ENCODE results near the gene ITIH2. TPM values are rescaled to one million over a fixed set of nuclear protein-coding genes. Genes with fewer than 3 reads are reported as not detected.
A peak's percentile ranks its signal among the peaks of the same experiment; 100 is the strongest.
"Not testable (repeated sequence)": the region's sequence is repeated elsewhere in the genome, so short reads cannot be mapped to it uniquely, and the experiment has no call there.

Gene ITIH2
- total RNA-seq, 1 donor from 2014 or later, result 1.1 TPM

- peak; percentile 20 for DNase-seq (ENCODE audit: low spot score)
These were observed 5.7 kb upstream of the ITIH2 start for GRCh38 chr10:7697426-7697825.

- DNase-seq (ENCODE audit: low spot score), result peak; percentile 21
These were observed 2.5 kb upstream of the ITIH2 start for GRCh38 chr10:7700577-7701125.

DNA sequence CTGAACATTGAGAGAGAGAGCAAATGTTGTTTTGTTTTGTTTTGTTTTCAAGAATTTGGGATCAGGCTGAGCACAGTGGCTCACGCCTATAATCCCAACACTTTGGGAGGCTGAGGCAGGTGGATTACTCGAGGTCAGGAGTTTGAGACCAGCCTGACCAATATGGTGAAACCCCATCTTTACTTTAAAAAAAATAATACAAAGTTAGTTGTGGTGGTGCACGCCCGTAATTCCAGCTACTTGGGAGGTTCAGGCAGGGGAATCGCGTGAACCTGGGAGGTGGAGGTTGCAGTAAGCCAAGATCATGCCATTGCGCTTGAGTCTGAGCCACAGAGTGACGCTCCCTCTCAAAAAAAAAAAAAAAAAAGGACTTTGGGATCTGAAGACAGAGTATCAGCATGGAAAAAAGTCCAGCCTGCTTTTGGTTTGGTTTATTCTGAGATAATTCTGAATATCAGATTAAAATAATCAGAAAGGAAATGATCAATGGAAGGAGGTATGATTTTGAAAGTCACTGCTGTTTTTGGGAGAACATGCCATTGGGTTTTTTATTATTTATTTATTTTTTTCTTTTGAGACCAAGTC is 1.9 kb upstream of the ITIH2 start:
- DNase-seq (ENCODE audit: low spot score), result no peak

- no peak for DNase-seq (ENCODE audit: low spot score)
These were observed 766 bp upstream of the ITIH2 start for GRCh38 chr10:7702288-7702812.

DNA sequence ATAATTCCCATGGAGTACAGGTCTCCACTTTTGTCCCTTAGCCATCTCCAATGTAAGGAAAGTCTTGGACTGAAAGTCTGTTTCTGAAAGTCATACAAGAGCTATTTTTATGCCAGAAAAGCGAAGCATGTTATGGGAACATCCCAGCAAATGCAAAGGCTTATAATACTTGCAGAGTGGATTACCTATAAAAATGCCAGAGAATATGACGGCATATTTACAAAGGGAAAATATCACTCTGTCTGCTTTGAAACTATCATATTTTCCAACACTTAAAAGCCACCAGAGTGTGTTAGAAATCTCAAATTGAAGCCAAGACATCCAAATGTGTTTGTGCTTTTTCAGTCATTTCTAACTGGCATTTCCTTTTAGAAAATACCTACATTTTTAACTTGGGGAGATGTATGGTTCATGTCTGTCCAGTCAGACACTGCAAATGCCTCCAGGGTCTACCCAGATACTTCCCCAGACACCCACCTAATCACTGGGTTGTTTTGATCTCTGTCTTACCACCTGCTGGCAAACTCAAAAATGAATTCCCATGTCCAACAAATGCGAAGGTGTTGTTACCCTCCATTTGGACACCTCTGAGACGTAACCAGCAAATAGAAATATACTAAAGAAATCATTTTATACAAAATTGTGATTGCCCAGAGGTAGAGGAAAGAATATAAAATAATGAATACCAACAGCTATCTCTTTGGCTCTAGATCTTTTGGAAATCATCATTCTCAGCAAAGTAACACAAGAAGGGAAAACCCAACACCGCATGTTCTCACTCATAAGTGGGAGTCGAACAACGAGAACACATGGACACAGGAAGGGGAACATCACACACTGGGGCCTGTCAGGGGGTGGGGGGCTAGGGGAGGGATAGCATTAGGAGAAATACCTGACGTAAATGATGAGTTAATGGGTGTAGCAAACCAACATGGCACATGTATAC is 1.2 kb downstream of the ITIH2 start:
- no peak for DNase-seq (ENCODE audit: low spot score)

- DNase-seq (ENCODE audit: low spot score), result no peak
These were observed 2.2 kb downstream of the ITIH2 start for GRCh38 chr10:7705341-7705740.

DNA sequence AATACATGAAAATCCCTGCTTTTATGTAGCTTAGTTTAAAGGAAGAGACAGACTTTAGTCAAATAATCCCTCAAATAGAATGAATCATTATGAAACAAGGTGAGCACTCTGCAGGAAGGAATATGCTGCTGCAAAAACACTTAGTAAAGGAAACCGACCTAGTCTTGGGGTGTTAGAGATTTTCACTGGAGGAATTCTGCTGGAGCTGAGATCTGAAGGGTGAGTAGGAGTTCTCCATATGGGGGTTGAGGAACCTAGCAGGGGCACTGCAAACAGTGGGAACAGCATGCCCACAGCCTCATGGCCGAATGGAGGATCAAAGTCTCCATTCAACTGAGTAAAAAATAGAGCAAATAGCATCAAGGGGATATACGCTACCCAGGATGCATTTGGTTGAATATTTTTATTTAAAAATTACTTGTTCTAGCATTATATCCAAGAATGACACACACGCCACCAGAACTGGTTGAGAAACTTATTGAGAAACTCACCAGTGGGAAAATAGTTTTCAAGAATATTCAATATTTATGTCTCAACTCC is 3.5 kb downstream of the ITIH2 start:
- DNase-seq (ENCODE audit: low spot score), result no peak

DNA sequence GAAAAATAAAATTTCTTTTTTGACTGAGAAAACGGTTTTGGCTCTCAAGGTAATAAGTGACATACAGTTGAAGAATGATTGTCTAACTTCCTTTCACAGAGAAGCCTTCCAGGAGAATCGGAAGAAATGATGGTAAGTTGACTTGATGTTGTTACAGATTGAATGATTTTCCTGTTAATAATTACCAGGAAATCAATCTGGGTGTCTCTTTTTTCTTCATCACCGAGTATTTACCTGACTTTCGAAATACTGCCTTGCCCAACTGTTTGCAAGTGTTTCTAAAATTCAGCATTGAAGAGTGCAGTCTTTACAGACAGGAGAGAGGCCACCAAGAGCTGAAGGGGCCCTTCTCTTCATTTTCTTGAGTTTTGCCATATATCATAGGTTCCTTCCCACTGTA is 4.0 kb downstream of the ITIH2 start:
- DNase-seq (ENCODE audit: low spot score), result no peak

DNA sequence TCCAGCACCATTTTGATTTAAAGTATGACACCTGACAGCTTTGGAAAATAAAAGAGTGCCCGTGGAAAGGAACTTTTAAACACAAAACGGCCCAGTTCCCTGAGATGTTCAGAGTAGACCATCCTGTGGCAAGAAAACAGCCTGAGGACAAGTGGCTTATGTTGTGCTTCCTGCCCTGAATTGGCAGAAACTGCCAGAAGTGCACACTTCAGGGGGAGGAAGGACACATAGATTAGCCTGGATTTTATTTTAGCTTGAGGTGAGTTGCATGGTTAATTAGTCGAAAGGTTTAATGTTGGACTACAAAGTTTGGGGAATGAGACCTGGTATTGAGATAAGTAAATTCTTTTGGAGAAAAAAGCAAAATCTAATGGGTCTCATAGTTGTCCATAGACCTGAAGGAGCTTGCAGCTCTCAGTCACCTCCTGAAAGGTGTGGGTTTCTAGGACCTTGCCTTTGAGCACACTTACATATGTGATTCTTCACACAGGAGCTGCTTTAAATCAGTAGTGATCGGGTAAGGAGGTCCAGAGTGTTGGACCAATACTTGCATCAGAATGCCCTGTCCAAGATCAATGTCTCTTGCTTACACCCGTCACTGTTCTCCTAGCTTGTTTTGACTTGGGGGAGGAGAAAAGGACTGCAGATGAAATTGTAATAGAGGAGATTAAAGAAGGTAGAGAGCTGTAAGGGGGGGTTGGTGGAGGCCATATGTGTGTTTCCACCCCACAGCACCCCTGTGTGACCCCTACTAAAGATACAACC is 4.9 kb downstream of the ITIH2 start:
- DNase-seq (ENCODE audit: low spot score), result no peak

DNA sequence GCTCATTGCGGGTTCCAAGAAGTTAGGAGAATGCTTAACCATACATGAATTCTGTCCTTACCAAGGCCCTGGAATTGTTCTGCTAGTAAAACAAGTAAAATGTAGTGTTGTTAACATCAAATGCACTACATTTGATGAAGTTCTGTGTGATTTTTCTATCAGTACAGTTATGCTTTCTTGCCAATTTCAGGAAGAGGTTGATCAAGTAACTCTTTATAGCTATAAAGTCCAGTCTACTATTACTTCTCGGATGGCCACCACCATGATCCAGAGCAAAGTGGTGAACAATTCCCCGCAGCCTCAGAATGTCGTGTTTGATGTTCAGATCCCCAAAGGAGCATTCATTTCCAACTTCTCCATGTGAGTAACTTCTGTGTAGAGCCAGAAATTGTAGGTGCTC is 5.7 kb downstream of the ITIH2 start:
- no peak for DNase-seq (ENCODE audit: low spot score)

GRCh38 chr10:7710446-7710845 is 7.3 kb downstream of the ITIH2 start:
- no peak for DNase-seq (ENCODE audit: low spot score)

GRCh38 chr10:7711075-7711474 is 8.0 kb downstream of the ITIH2 start:
- DNase-seq (ENCODE audit: low spot score), result not testable (repeated sequence)

DNA sequence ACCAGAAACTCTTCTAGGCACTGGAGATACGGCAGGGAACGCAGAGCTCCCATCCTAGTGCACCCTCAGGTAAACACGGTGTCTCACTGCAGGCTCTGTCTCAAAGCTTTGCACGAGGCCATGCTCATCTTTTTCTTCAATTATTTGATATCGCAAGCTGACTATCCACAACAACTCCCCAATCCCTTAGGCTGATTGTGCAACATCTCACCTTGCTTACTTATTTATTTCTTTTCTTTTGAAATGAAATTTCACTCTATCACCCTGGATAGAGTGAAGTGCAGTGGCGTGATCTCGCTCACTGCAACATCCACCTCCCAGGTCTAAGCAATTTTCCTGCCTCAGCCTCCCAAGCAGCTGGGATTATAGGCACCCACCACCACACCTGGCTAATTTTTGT is 12.4 kb downstream of the ITIH2 start:
- no peak for DNase-seq (ENCODE audit: low spot score)

DNA sequence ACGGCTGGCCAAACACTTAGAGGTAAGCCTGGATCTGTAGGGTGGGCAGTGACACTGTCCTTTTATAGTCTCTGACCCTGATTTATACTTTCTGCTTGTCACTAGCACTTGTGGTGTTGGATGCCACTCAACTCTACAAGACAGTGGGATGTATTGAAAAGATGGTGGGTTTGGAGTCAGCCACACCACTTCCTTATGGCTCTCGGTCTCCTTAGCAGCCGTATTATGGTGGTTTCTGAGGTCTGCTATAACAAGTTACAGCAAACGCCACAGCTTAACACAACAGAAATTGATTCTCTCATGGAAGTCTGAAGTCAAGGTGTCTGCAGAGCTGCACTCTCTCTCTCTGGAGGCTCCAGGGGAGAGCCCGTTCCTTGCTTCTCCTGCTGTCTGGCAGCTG is 14.7 kb downstream of the ITIH2 start:
- DNase-seq (ENCODE audit: low spot score), result no peak

- DNase-seq (ENCODE audit: low spot score), result no peak
These were observed 15.6 kb downstream of the ITIH2 start for GRCh38 chr10:7718685-7719084.

DNA sequence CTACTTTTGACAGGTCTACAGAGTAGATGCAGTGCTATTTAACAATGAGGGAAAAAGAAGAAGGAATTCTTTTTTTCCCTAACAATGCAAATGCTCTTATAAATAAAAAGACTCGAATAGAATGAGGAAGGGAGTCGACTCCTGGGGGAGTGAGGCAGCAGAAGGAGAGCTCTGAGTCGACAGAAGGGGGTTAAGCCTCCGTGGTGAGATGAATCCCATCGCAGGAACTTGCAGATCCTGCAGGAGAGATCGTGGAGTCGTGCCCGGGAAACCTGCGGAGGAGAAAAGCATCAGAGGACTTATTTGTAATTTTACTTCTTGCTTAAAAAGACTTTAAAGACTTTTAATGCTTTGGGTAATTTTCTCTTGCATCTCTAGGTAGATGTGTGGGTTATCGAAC is 17.4 kb downstream of the ITIH2 start:
- DNase-seq (ENCODE audit: low spot score), result no peak

GRCh38 chr10:7722927-7723529 is 19.9 kb downstream of the ITIH2 start:
- DNase-seq (ENCODE audit: low spot score), result no peak

- DNase-seq (ENCODE audit: low spot score), result no peak
These were observed 31.7 kb downstream of the ITIH2 start for GRCh38 chr10:7734821-7735220.

- no peak for DNase-seq (ENCODE audit: low spot score)
These were observed 35.7 kb downstream of the ITIH2 start for GRCh38 chr10:7738536-7739407.

DNA sequence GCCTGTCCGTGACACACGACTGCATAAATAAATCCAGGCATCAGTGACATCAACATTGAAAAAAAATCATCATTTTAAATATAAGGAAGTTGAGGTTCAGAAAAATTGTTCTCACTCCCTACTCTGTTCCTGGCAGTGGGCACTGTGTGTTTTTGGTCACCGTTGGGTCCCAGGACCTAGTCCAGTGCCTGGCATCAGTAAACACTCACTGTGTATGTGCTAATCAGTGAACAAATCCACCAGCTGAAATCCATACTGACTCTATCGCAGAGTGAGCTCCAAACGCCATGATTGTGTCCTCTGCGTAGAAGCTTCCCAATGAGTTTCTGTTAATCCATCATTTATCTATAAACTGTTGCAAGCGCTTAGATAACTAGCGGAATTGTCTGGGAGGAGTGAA is 41.2 kb downstream of the ITIH2 start:
- DNase-seq (ENCODE audit: low spot score), result no peak

Measured in mucosa of gallbladder (tissue), 1 donor.